ENCODE data around the gene IER5L. TPM values are rescaled to one million over a fixed set of nuclear protein-coding genes. Genes with fewer than 3 reads are reported as not detected.

The IER5L gene
- total and polyA plus RNA-seq, 2 experiments from 2014 or later = 38.0 to 39.7 TPM

DNA sequence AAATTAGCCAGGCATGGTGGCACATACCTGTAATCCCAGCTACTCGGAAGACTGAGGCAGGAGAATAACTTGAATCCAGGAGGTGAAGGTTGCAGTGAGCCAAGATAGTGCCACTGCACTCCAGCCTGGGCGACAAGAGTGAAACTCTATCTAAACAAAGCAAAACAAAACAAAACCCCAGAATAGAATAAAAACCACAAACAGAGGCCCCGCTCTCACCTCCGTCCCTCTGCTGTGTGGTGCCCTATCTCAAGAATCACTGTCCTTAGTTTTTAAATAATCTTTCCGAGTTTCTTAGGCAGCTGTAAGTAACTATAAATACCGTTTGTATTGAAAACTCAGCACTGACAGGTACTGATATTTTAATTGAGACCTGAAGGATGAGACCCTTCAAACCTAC lies 42.7 kb upstream of the IER5L start:
- no peak for DNase-seq (ENCODE audit: low spot score)
- Histone ChIP-seq H3K4me3 (no peak overlapping the region), H3K9me3 (ENCODE audit: low read depth) (no peaks in the 10 kb centered on the region), H3K79me2 (no peaks in the 10 kb centered on the region), H3K4me2 (no peak overlapping the region), H3K27me3 (no peaks in the 10 kb centered on the region), H3K9me2 (replicated peaks; ENCODE audit: insufficient read depth) (no peaks in the 10 kb centered on the region), H3K36me3 (replicated peaks; ENCODE audit: insufficient read depth, low read depth) (no peaks in the 10 kb centered on the region), H3K27ac (no peak overlapping the region), H2AFZ (no peak overlapping the region), H3K4me1 (ENCODE audit: insufficient read depth) (peaks cover 15% of the 10 kb centered on the region), H4K20me1 (ENCODE audit: insufficient read depth, poor library complexity, severe bottlenecking) (no peaks in the 10 kb centered on the region)
- 83% methylated on average over 6 of the region's 6 CpGs for WGBS (ENCODE audit: low lambda C conversion rate, missing lambda C conversion rate)
- TF ChIP-seq, protein P1, sequence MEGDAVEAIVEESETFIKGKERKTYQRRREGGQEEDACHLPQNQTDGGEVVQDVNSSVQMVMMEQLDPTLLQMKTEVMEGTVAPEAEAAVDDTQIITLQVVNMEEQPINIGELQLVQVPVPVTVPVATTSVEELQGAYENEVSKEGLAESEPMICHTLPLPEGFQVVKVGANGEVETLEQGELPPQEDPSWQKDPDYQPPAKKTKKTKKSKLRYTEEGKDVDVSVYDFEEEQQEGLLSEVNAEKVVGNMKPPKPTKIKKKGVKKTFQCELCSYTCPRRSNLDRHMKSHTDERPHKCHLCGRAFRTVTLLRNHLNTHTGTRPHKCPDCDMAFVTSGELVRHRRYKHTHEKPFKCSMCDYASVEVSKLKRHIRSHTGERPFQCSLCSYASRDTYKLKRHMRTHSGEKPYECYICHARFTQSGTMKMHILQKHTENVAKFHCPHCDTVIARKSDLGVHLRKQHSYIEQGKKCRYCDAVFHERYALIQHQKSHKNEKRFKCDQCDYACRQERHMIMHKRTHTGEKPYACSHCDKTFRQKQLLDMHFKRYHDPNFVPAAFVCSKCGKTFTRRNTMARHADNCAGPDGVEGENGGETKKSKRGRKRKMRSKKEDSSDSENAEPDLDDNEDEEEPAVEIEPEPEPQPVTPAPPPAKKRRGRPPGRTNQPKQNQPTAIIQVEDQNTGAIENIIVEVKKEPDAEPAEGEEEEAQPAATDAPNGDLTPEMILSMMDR (IDR thresholded peaks at IDR 0.05; ENCODE audit: poor library complexity) = no peak
- TF ChIP-seq EZH2 (IDR thresholded peaks at IDR 0.05; ENCODE audit: borderline replicate concordance) (no peak), EZH2phosphoT487 (IDR thresholded peaks at IDR 0.05; ENCODE audit: low read depth, severe bottlenecking, unreplicated experiment) (no peak)

DNA sequence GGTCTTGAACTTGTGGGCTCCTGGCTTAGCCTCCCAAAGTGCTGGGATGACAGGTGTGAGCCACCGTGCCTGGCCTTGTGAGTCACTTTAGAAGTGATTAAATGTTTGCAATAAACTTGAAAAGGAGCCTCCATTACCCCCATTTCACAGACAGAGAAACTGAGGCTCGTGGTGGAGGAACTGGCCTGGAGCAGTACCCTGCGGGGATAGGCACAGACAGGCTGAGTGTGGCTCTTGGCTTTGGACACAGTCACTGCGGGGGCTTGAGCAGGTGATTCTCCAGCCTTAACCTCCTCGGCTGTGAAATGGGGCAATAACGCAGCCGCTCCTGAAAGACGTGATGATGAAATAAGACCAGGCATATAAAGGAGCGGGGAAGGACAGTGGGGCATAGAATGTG lies 40.9 kb upstream of the IER5L start:
- H3K79me2 ChIP-seq = no peaks in the 10 kb centered on the region
- H3K4me1 ChIP-seq (ENCODE audit: insufficient read depth) = peaks cover 6% of the 10 kb centered on the region
- no peaks in the 10 kb centered on the region for H3K27me3 ChIP-seq
- no peak for DNase-seq (ENCODE audit: low spot score)
- no peak overlapping the region for H2AFZ ChIP-seq
- no peak overlapping the region for H3K27ac ChIP-seq
- TF ChIP-seq, protein P1 (IDR thresholded peaks at IDR 0.05; ENCODE audit: poor library complexity) = no peak
- TF ChIP-seq EZH2phosphoT487 (IDR thresholded peaks at IDR 0.05; ENCODE audit: low read depth, severe bottlenecking, unreplicated experiment) (no peak), EZH2 (IDR thresholded peaks at IDR 0.05; ENCODE audit: borderline replicate concordance) (no peak)
- no peaks in the 10 kb centered on the region for H3K36me3 ChIP-seq (replicated peaks; ENCODE audit: insufficient read depth, low read depth)
- H3K9me2 ChIP-seq (replicated peaks; ENCODE audit: insufficient read depth) = no peaks in the 10 kb centered on the region
- H3K9me3 ChIP-seq (ENCODE audit: low read depth) = no peaks in the 10 kb centered on the region
- H3K4me2 ChIP-seq = no peak overlapping the region
- H3K4me3 ChIP-seq = no peak overlapping the region
- 83% methylated on average over 9 of the region's 9 CpGs for WGBS (ENCODE audit: low lambda C conversion rate, missing lambda C conversion rate)
- no peaks in the 10 kb centered on the region for H4K20me1 ChIP-seq (ENCODE audit: insufficient read depth, poor library complexity, severe bottlenecking)

- DNase-seq (ENCODE audit: low spot score) = no peak
- Histone ChIP-seq H2AFZ (no peak overlapping the region), H3K4me2 (no peak overlapping the region), H3K27ac (no peak overlapping the region), H4K20me1 (ENCODE audit: insufficient read depth, poor library complexity, severe bottlenecking) (no peaks in the 10 kb centered on the region), H3K27me3 (no peaks in the 10 kb centered on the region), H3K36me3 (replicated peaks; ENCODE audit: insufficient read depth, low read depth) (no peaks in the 10 kb centered on the region), H3K9me3 (ENCODE audit: low read depth) (no peaks in the 10 kb centered on the region), H3K4me1 (ENCODE audit: insufficient read depth) (no peaks in the 10 kb centered on the region), H3K4me3 (no peak overlapping the region), H3K9me2 (replicated peaks; ENCODE audit: insufficient read depth) (no peaks in the 10 kb centered on the region), H3K79me2 (no peaks in the 10 kb centered on the region)
- 62% methylated on average over 6 of the region's 6 CpGs for WGBS (ENCODE audit: low lambda C conversion rate, missing lambda C conversion rate)
- TF ChIP-seq, protein P1 (IDR thresholded peaks at IDR 0.05; ENCODE audit: poor library complexity) = no peak
- TF ChIP-seq EZH2phosphoT487 (IDR thresholded peaks at IDR 0.05; ENCODE audit: low read depth, severe bottlenecking, unreplicated experiment) = no peak
- TF ChIP-seq EZH2 (IDR thresholded peaks at IDR 0.05; ENCODE audit: borderline replicate concordance) = no peak
Measured at GRCh38 chr9:129218272-129218625, 40.2 kb upstream of the IER5L start.

DNA sequence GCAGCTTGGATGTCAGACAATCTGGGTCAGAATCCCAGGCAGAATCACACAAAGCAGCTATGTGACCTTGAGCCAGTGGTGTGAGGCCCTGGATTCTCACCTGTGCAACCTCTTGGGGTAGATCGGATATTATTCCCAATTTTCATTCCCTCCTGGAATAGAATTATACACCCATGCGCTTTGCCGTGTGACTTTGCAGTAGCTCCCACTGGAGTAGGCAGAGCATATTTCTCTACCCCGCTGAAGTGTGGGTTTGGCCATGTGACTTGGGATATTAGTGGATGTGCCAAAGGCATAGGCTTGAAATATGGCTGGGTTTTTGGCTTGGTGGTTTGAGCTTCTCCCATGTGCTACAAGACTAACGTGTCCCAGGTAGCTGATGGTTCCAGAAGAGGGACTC lies 35.5 kb upstream of the IER5L start:
- 93% methylated on average over 5 of the region's 5 CpGs for WGBS (ENCODE audit: low lambda C conversion rate, missing lambda C conversion rate)
- Histone ChIP-seq H2AFZ (no peak overlapping the region), H3K79me2 (peaks cover 4% of the 10 kb centered on the region), H3K27me3 (no peaks in the 10 kb centered on the region), H3K4me1 (ENCODE audit: insufficient read depth) (no peaks in the 10 kb centered on the region), H3K9me3 (ENCODE audit: low read depth) (no peaks in the 10 kb centered on the region), H3K4me2 (no peak overlapping the region), H3K36me3 (replicated peaks; ENCODE audit: insufficient read depth, low read depth) (no peaks in the 10 kb centered on the region), H4K20me1 (ENCODE audit: insufficient read depth, poor library complexity, severe bottlenecking) (no peaks in the 10 kb centered on the region), H3K27ac (no peak overlapping the region), H3K9me2 (replicated peaks; ENCODE audit: insufficient read depth) (no peaks in the 10 kb centered on the region), H3K4me3 (no peak overlapping the region)
- DNase-seq (ENCODE audit: low spot score) = no peak
- TF ChIP-seq, protein P1 (IDR thresholded peaks at IDR 0.05; ENCODE audit: poor library complexity) = no peak
